ENCODE results near the gene OAS1. TPM values are rescaled to one million over a fixed set of nuclear protein-coding genes. Genes with fewer than 3 reads are reported as not detected.

OAS1 gene
- total and polyA plus RNA-seq, 9 of the 15 experiments (the other 6 are each of a cell fraction or from before 2014, with no cell fraction given), result 0.06 to 0.25 TPM; not detected in 7

DNA sequence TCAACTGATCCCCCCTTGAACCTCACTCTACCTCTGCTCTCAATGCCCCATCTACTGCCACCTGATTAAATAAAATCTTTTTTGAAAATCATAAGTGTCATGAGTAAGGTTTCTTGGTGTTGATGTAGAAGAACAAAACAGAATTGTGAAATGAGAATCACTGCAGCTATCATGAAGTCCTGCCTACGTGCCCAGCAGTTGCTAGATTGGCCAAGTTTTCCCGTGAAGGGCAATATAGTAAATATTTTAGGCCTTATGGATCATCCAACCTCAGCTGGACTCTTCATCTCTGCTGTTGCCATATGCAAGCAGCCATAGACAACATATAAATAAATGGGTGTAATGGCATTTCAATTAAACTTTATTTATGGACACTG is 26.4 kb downstream of the OAS1 start:
- Histone ChIP-seq H3K4me1 (replicated peaks in 1 of 2; ENCODE audit: control insufficient read depth in 2 of 2, insufficient read depth in 2 of 2, low read length in 2 of 2) (peaks cover 0 to 1% of the 10 kb centered on the region in 2 experiments; a peak in 3 of 5 replicates), H3K4me3 (no peak overlapping the region), H4K20me1 (replicated peaks; ENCODE audit: control insufficient read depth, insufficient read depth, low read length) (no peaks in the 10 kb centered on the region), H3K9me1 (ENCODE audit: control insufficient read depth, insufficient read depth, low read length) (no peaks in the 10 kb centered on the region), H3K9ac (ENCODE audit: insufficient read depth in 1 of 2, low read depth in 2 of 2, low read length in 2 of 2) (no peak overlapping the region), H3K36me3 (ENCODE audit: control insufficient read depth, insufficient read depth, low read length) (no peaks in the 10 kb centered on the region), H3K79me2 (ENCODE audit: control insufficient read depth, insufficient read depth, low read length) (no peaks in the 10 kb centered on the region), H3K4me2 (ENCODE audit: insufficient read depth, low read length) (no peak overlapping the region), H3K9me3 (replicated peaks; ENCODE audit: control insufficient read depth, insufficient read depth, low read depth, low read length) (no peaks in the 10 kb centered on the region; the same call in 1 of the 2 replicates), H3K27me3 (ENCODE audit: control insufficient read depth in 2 of 2, insufficient read depth in 2 of 2, low read length in 2 of 2) (no peaks in the 10 kb centered on the region), H2AFZ (ENCODE audit: low read depth, low read length) (no peak overlapping the region), H3K27ac (ENCODE audit: extremely low read depth, low read depth, low read length) (no peak overlapping the region)
- 0% methylated on average over 2 of the region's 2 CpGs for WGBS (ENCODE audit: insufficient coverage, low coverage, missing lambda C conversion rate)
- no peak for ATAC-seq
- no peak for FAIRE-seq
- no peak for DNase-seq (ENCODE audit: extremely low read depth in 1 of 4, low spot score in 3 of 4)
- CTCF ChIA-PET (ENCODE audit: low intra/inter-chr PET ratio), result no interaction called here
- no TSS peak for BruUV-seq (replicated peaks)
- in situ Hi-C loops (cut with MboI), result no loop called here
- POLR2A ChIA-PET, result no interaction called here
- TF ChIP-seq FOXA3 (CRISPR knock-in tag; conservative IDR thresholded peaks at IDR 0.05 in 1 of 2, IDR thresholded peaks at IDR 0.05 in 1 of 2) (no peak), TAL1 (IDR thresholded peaks at IDR 0.05) (no peak), KLF13 (tag; IDR thresholded peaks at IDR 0.05; ENCODE audit: borderline replicate concordance, low read depth) (no peak), POU5F1 (IDR thresholded peaks at IDR 0.05; ENCODE audit: borderline replicate concordance, low read depth, low read length, partially characterized antibody) (no peak), RBM14 (IDR thresholded peaks at IDR 0.05; ENCODE audit: borderline replicate concordance, insufficient read depth, low read depth, low read length) (no peak), ZNF197 (CRISPR knock-in tag; IDR thresholded peaks at IDR 0.05; ENCODE audit: low read depth) (no peak), SAFB (IDR thresholded peaks at IDR 0.05; ENCODE audit: borderline replicate concordance, low read depth, low read length) (no peak), CHD2 (IDR thresholded peaks at IDR 0.05; ENCODE audit: low read depth, low read length) (no peak), TRIM24 (IDR thresholded peaks at IDR 0.05) (no peak), ZNF143 (CRISPR knock-in tag; IDR thresholded peaks at IDR 0.05) (no peak), GABPB2 (CRISPR knock-in tag; conservative IDR thresholded peaks at IDR 0.05) (no peak)
- TF ChIP-seq, protein P1, sequence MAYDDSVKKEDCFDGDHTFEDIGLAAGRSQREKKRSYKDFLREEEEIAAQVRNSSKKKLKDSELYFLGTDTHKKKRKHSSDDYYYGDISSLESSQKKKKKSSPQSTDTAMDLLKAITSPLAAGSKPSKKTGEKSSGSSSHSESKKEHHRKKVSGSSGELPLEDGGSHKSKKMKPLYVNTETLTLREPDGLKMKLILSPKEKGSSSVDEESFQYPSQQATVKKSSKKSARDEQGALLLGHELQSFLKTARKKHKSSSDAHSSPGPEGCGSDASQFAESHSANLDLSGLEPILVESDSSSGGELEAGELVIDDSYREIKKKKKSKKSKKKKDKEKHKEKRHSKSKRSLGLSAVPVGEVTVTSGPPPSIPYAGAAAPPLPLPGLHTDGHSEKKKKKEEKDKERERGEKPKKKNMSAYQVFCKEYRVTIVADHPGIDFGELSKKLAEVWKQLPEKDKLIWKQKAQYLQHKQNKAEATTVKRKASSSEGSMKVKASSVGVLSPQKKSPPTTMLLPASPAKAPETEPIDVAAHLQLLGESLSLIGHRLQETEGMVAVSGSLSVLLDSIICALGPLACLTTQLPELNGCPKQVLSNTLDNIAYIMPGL (CRISPR knock-in tag; IDR thresholded peaks at IDR 0.05), result no peak
- intact Hi-C loops (cut with micrococcal nuclease), result no loop called here
